HepG2 (cell line): Measurements from ENCODE around the gene FLAD1. TPM values are rescaled to one million over a fixed set of nuclear protein-coding genes. Genes with fewer than 3 reads are reported as not detected.

ENCODE experiments used
- CC2D1A ChIP-seq: sonication (generic); formaldehyde crosslinking; IDR thresholded peaks from 2 replicates; pipeline ENCODE4 v1.8.1; 2023; ENCODE audit warnings: mild to moderate bottlenecking, missing genetic modification reagents
- CCAR2 ChIP-seq: fragments of 200-400 bp; formaldehyde crosslinking; optimal IDR thresholded peaks from 2 replicates; pipeline ENCODE3; 2018; ENCODE audit warnings: low read depth, mild to moderate bottlenecking, low read length, moderate library complexity
- FOSL2 ChIP-seq: sonication (generic); formaldehyde crosslinking; IDR thresholded peaks from 2 replicates; pipeline ENCODE4 v1.4.0; 2020; ENCODE audit warnings: missing genetic modification reagents
- HMGA1 ChIP-seq: sonication (generic); formaldehyde crosslinking; conservative IDR thresholded peaks from 2 replicates; pipeline ENCODE4 v1.4.0; 2020; ENCODE audit warnings: missing genetic modification reagents
- PRMT3 ChIP-seq: sonication (generic); formaldehyde crosslinking; IDR thresholded peaks from 2 replicates; pipeline ENCODE4 v1.8.1; 2022; ENCODE audit warnings: low read depth, mild to moderate bottlenecking, moderate library complexity, missing genetic modification reagents, borderline replicate concordance
- RFX1 ChIP-seq: fragments of 450-650 bp; IDR thresholded peaks from 2 replicates; pipeline ENCODE4 v1.6.1; 2017
- RFX5 ChIP-seq: IDR thresholded peaks from 2 replicates; pipeline ENCODE4 v1.6.1; 2011; ENCODE audit warnings: low read depth, low read length, improper control_type of control experiment
- SP2 ChIP-seq: sonication (generic); formaldehyde crosslinking; IDR thresholded peaks from 2 replicates; pipeline ENCODE4 v1.5.1; 2020; ENCODE audit warnings: mild to moderate bottlenecking, missing genetic modification reagents
- ZNF335 ChIP-seq: sonication (generic); formaldehyde crosslinking; IDR thresholded peaks from 2 replicates; pipeline ENCODE4 v1.4.0; 2020; ENCODE audit warnings: missing genetic modification reagents
- ZNF430 ChIP-seq: sonication (generic); formaldehyde crosslinking; IDR thresholded peaks from 2 replicates; pipeline ENCODE4 v1.9.0; 2021; ENCODE audit warnings: mild to moderate bottlenecking, missing genetic modification reagents
- polyA plus RNA-seq, 8 experiments: library from polyadenylated mRNA; depleted of rRNA in 3 of 8; stranded (reverse) in 7 of 8; unstranded in 1 of 8; fragments of >200 nt; fragmentation: Illumina TruSeq in 4 of 8; extraction: Trizol in 4 of 8; gene quantifications; 2 replicates each; pipeline versions ENCODE4 v1.2.1 to v1.2.3, GENCODE V29; 2011 to 2016; ENCODE audit warnings: low read depth in 4 of 8, missing spikeins in 1 of 8, mixed read lengths in 1 of 8; ENCODE audit not compliant: insufficient read depth in 1 of 8
- total RNA-seq, 5 experiments: library from RNA; depleted of rRNA; stranded (reverse); fragments of >200 nt; fragmentation: Illumina TruSeq; extraction: Trizol; gene quantifications; 2 replicates each; pipeline ENCODE4 v1.2.3, GENCODE V29; 2016; ENCODE audit warnings: low read depth in 1 of 5
- TF ChIP-seq, protein P1 (sequence below): IDR thresholded peaks from 2 replicates; pipeline ENCODE4 v1.4.0; 2020; ENCODE audit warnings: mild to moderate bottlenecking, missing genetic modification reagents
- TF ChIP-seq, protein P2 (sequence below): sonication (generic); formaldehyde crosslinking; IDR thresholded peaks from 2 replicates; pipeline ENCODE4 v1.8.0; 2022; ENCODE audit warnings: mild to moderate bottlenecking, missing genetic modification reagents
- TF ChIP-seq, protein P3 (sequence below): sonication (generic); formaldehyde crosslinking; IDR thresholded peaks from 2 replicates; pipeline ENCODE4; 2020; ENCODE audit warnings: missing genetic modification reagents, mild to moderate bottlenecking, borderline replicate concordance
- TF ChIP-seq, protein P4 (sequence below): sonication (generic); formaldehyde crosslinking; IDR thresholded peaks from 2 replicates; pipeline ENCODE4 v1.9.0; 2021; ENCODE audit warnings: missing genetic modification reagents, borderline replicate concordance
- TF ChIP-seq, protein P5 (sequence below): sonication (generic); formaldehyde crosslinking; IDR thresholded peaks from 2 replicates; pipeline ENCODE4 v1.8.1; 2023; ENCODE audit warnings: mild to moderate bottlenecking, missing genetic modification reagents, borderline replicate concordance

Gene FLAD1
- total and polyA plus RNA-seq, 2 of the 13 experiments (the other 11 are each of a cell fraction or from before 2014, with no cell fraction given) = 25.9 to 32.8 TPM

DNA sequence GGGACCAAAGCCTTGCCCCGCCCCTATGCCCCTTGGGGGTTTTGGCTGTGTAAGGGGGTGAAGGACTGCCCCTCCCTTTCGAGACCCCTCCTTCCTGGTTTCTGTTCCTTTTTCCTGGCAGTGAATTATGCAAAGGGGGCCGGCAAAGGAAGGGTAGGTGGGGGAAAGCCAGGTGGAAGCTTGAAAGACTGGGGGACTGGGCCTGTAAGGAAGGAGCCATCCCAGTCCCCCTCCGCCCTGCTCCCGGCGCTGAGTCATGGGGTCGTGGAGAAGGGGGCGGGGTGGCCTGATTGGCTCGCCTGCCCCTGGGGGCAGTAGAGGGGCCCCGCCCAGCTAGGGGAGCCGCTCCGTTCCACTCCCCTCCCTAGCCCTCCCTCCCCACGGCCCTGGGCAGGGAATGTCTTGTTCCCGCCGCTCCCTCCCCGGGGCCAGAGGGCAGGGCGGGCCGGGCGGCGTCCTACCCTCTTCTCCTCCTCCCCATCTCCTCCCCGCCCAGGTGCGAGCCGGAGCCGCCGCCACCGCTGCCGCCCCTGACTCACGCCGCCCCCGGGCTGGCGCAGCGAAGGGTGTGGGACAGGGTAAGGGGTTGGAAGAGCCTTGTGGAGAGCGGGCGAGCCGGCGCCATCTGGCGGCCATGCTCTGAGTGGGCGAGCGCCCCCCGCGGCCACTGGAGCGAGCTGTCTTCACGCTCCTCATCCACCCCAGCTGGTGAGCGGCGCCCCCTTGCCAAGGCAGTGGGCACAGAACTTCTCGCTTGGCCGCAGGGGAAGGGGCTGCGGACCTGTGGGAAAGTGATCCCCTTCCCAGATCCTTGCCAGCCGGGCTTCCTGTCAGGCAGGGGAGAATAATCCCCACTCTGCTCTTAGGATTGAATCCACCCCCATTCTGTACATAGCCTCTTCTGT, 34.1 kb downstream of the FLAD1 start (continued):
- TF ChIP-seq, protein P1, sequence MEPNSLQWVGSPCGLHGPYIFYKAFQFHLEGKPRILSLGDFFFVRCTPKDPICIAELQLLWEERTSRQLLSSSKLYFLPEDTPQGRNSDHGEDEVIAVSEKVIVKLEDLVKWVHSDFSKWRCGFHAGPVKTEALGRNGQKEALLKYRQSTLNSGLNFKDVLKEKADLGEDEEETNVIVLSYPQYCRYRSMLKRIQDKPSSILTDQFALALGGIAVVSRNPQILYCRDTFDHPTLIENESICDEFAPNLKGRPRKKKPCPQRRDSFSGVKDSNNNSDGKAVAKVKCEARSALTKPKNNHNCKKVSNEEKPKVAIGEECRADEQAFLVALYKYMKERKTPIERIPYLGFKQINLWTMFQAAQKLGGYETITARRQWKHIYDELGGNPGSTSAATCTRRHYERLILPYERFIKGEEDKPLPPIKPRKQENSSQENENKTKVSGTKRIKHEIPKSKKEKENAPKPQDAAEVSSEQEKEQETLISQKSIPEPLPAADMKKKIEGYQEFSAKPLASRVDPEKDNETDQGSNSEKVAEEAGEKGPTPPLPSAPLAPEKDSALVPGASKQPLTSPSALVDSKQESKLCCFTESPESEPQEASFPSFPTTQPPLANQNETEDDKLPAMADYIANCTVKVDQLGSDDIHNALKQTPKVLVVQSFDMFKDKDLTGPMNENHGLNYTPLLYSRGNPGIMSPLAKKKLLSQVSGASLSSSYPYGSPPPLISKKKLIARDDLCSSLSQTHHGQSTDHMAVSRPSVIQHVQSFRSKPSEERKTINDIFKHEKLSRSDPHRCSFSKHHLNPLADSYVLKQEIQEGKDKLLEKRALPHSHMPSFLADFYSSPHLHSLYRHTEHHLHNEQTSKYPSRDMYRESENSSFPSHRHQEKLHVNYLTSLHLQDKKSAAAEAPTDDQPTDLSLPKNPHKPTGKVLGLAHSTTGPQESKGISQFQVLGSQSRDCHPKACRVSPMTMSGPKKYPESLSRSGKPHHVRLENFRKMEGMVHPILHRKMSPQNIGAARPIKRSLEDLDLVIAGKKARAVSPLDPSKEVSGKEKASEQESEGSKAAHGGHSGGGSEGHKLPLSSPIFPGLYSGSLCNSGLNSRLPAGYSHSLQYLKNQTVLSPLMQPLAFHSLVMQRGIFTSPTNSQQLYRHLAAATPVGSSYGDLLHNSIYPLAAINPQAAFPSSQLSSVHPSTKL (CRISPR knock-in tag) = peak; percentile 74
- no peak for TF ChIP-seq SP2 (CRISPR knock-in tag)
- TF ChIP-seq, protein P2, sequence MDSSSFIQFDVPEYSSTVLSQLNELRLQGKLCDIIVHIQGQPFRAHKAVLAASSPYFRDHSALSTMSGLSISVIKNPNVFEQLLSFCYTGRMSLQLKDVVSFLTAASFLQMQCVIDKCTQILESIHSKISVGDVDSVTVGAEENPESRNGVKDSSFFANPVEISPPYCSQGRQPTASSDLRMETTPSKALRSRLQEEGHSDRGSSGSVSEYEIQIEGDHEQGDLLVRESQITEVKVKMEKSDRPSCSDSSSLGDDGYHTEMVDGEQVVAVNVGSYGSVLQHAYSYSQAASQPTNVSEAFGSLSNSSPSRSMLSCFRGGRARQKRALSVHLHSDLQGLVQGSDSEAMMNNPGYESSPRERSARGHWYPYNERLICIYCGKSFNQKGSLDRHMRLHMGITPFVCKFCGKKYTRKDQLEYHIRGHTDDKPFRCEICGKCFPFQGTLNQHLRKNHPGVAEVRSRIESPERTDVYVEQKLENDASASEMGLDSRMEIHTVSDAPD (CRISPR knock-in tag) = no peak
- TF ChIP-seq CCAR2 = no peak
- 0 out of 2 replicates have a peak, but pooled peaks have one; percentile 55 for TF ChIP-seq ZNF335 (CRISPR knock-in tag)
- TF ChIP-seq RFX5 = no peak
- TF ChIP-seq ZNF430 (CRISPR knock-in tag) = no peak; the same call in 1 of the 2 replicates
- TF ChIP-seq PRMT3 (CRISPR knock-in tag) = peak; percentile 57; the same call in 1 of the 2 replicates
- no peak for TF ChIP-seq CC2D1A
- TF ChIP-seq RFX1 = no peak
- TF ChIP-seq, protein P3, sequence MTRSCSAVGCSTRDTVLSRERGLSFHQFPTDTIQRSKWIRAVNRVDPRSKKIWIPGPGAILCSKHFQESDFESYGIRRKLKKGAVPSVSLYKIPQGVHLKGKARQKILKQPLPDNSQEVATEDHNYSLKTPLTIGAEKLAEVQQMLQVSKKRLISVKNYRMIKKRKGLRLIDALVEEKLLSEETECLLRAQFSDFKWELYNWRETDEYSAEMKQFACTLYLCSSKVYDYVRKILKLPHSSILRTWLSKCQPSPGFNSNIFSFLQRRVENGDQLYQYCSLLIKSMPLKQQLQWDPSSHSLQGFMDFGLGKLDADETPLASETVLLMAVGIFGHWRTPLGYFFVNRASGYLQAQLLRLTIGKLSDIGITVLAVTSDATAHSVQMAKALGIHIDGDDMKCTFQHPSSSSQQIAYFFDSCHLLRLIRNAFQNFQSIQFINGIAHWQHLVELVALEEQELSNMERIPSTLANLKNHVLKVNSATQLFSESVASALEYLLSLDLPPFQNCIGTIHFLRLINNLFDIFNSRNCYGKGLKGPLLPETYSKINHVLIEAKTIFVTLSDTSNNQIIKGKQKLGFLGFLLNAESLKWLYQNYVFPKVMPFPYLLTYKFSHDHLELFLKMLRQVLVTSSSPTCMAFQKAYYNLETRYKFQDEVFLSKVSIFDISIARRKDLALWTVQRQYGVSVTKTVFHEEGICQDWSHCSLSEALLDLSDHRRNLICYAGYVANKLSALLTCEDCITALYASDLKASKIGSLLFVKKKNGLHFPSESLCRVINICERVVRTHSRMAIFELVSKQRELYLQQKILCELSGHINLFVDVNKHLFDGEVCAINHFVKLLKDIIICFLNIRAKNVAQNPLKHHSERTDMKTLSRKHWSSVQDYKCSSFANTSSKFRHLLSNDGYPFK (CRISPR knock-in tag) = peak; percentile 69; the same call in 1 of the 2 replicates
- TF ChIP-seq, protein P4, sequence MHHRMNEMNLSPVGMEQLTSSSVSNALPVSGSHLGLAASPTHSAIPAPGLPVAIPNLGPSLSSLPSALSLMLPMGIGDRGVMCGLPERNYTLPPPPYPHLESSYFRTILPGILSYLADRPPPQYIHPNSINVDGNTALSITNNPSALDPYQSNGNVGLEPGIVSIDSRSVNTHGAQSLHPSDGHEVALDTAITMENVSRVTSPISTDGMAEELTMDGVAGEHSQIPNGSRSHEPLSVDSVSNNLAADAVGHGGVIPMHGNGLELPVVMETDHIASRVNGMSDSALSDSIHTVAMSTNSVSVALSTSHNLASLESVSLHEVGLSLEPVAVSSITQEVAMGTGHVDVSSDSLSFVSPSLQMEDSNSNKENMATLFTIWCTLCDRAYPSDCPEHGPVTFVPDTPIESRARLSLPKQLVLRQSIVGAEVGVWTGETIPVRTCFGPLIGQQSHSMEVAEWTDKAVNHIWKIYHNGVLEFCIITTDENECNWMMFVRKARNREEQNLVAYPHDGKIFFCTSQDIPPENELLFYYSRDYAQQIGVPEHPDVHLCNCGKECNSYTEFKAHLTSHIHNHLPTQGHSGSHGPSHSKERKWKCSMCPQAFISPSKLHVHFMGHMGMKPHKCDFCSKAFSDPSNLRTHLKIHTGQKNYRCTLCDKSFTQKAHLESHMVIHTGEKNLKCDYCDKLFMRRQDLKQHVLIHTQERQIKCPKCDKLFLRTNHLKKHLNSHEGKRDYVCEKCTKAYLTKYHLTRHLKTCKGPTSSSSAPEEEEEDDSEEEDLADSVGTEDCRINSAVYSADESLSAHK = no peak
- TF ChIP-seq, protein P5, sequence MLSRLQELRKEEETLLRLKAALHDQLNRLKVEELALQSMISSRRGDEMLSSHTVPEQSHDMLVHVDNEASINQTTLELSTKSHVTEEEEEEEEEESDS (CRISPR knock-in tag) = no peak
- TF ChIP-seq HMGA1 = no peak
- peak; percentile 83 for TF ChIP-seq FOSL2 (CRISPR knock-in tag)
